ENCODE data around the gene TTC28. TPM values are rescaled to one million over a fixed set of nuclear protein-coding genes. Genes with fewer than 3 reads are reported as not detected.

The TTC28 gene
- total RNA-seq, 8 experiments from 2014 or later, result 19.2 to 51.4 (median 26.6) TPM

- Histone ChIP-seq H3K27ac (peak overlapping the region; percentile 36 to 46), H3K4me3 (no peak overlapping the region), H3K4me1 (replicated peaks in 1 of 2) (peaks cover 61 to 63% of the 10 kb centered on the region in 2 donors)
- ATAC-seq (replicated peaks in 6 of 8), result peak; percentile 66 to 92 (median 73)
- in situ Hi-C loops (cut with MboI; ENCODE audit: low pct_unique_long_range_greater_than_20kb in 2 of 9, low sequenced_read_pairs in 9 of 9, unreplicated experiment in 9 of 9), result loop anchor here in 2 of 9 experiments (25.0 kb wide), 2 partner anchors 552 to 777 kb away; partner anchors contain the start of gene XBP1 (in 1 of the 2)
- 0 to 60% (median 45%) methylated on average over 1 to 3 of the region's 7 CpGs; no CpG with 5 or more reads in 1 of the 10 experiments for whole genome bisulfite sequencing, 10 experiments
Measured at GRCh38 chr22:28034760-28035401, 644.8 kb downstream of the TTC28 start.

- in situ Hi-C loops (cut with MboI; ENCODE audit: low pct_unique_long_range_greater_than_20kb in 2 of 9, low sequenced_read_pairs in 9 of 9, unreplicated experiment in 9 of 9), result loop anchor here in 2 of 9 experiments (25.0 kb wide), 2 partner anchors 553 to 778 kb away; partner anchors contain the start of gene XBP1 (in 1 of the 2)
- Histone ChIP-seq H3K4me1 (replicated peaks in 1 of 2) (peaks cover 67 to 69% of the 10 kb centered on the region in 2 donors), H3K27ac (peak overlapping the region; percentile 10 to 46), H3K4me3 (no peak overlapping the region)
- ATAC-seq (replicated peaks in 6 of 8), result no peak
- 72 to 100% (median 90%) methylated on average over 2 to 9 of the region's 9 CpGs; no CpG with 5 or more reads in 1 of the 10 experiments for WGBS, 10 experiments
Measured at GRCh38 chr22:28034145-28034759, 645.4 kb downstream of the TTC28 start.

GRCh38 chr22:28032861-28033260, 646.8 kb downstream of the TTC28 start:
- ATAC-seq (replicated peaks in 6 of 8), result peak in 5 of 8 experiments; percentile 9 to 65 (median 61)
- in situ Hi-C loops (cut with MboI; ENCODE audit: low pct_unique_long_range_greater_than_20kb in 2 of 9, low sequenced_read_pairs in 9 of 9, unreplicated experiment in 9 of 9), result loop anchor here in 2 of 9 experiments (25.0 kb wide), 2 partner anchors 554 to 779 kb away; partner anchors contain the start of gene XBP1 (in 1 of the 2)
- 0 to 90% (median 38%) methylated on average over 1 to 2 of the region's 3 CpGs; no CpG with 5 or more reads in 6 of the 10 experiments for WGBS, 10 experiments
- H3K27ac ChIP-seq, result peak overlapping the region; percentile 9 to 52
- H3K4me1 ChIP-seq (replicated peaks in 1 of 2), result peaks cover 78 to 83% of the 10 kb centered on the region in 2 donors
- no peak overlapping the region for H3K4me3 ChIP-seq

GRCh38 chr22:28031383-28031922, 648.2 kb downstream of the TTC28 start:
- in situ Hi-C loops (cut with MboI; ENCODE audit: low pct_unique_long_range_greater_than_20kb in 2 of 9, low sequenced_read_pairs in 9 of 9, unreplicated experiment in 9 of 9), result loop anchor here in 2 of 9 experiments (25.0 kb wide), 2 partner anchors 556 to 781 kb away; partner anchors contain the start of gene XBP1 (in 1 of the 2)
- Histone ChIP-seq H3K27ac (no peak overlapping the region), H3K4me1 (replicated peaks in 1 of 2) (peaks cover 87 to 94% of the 10 kb centered on the region in 2 donors), H3K4me3 (no peak overlapping the region)
- ATAC-seq (replicated peaks in 6 of 8), result no peak
- WGBS, 10 experiments, result 89 to 100% (median 90%) methylated on average over 1 to 6 of the region's 6 CpGs; no CpG with 5 or more reads in 4 of the 10 experiments

GRCh38 chr22:28030473-28030872, 649.2 kb downstream of the TTC28 start:
- Histone ChIP-seq H3K4me3 (no peak overlapping the region), H3K4me1 (replicated peaks in 1 of 2) (peaks cover 77 to 85% of the 10 kb centered on the region in 2 donors), H3K27ac (peak overlapping the region; percentile 70 to 72)
- peak in 5 of 8 experiments; percentile 9 to 56 (median 52) for ATAC-seq (replicated peaks in 6 of 8)
- in situ Hi-C loops (cut with MboI; ENCODE audit: low pct_unique_long_range_greater_than_20kb in 2 of 9, low sequenced_read_pairs in 9 of 9, unreplicated experiment in 9 of 9), result loop anchor here in 2 of 9 experiments (25.0 kb wide), 2 partner anchors 557 to 782 kb away; partner anchors contain the start of gene XBP1 (in 1 of the 2)
- 0 to 79% (median 46%) methylated on average over 1 to 3 of the region's 4 CpGs; no CpG with 5 or more reads in 3 of the 10 experiments for WGBS, 10 experiments

- 79 to 100% (median 93%) methylated on average over 1 to 6 of the region's 9 CpGs; no CpG with 5 or more reads in 3 of the 10 experiments for WGBS, 10 experiments
- Histone ChIP-seq H3K4me3 (no peak overlapping the region), H3K4me1 (replicated peaks in 1 of 2) (peaks cover 72 to 79% of the 10 kb centered on the region in 2 donors), H3K27ac (peak overlapping the region; percentile 70 to 72)
- no peak for ATAC-seq (replicated peaks in 6 of 8)
- in situ Hi-C loops (cut with MboI; ENCODE audit: low pct_unique_long_range_greater_than_20kb in 2 of 9, low sequenced_read_pairs in 9 of 9, unreplicated experiment in 9 of 9), result loop anchor here in 2 of 9 experiments (25.0 kb wide), 2 partner anchors 557 to 782 kb away; partner anchors contain the start of gene XBP1 (in 1 of the 2)
Measured at GRCh38 chr22:28029956-28030355, 649.7 kb downstream of the TTC28 start.

GRCh38 chr22:28029201-28029948, 650.3 kb downstream of the TTC28 start:
- ATAC-seq (replicated peaks in 6 of 8), result peak in 5 of 8 experiments; percentile 56 to 91 (median 62)
- WGBS, 10 experiments, result 0 to 82% (median 55%) methylated on average over 1 to 5 of the region's 6 CpGs; no CpG with 5 or more reads in 2 of the 10 experiments
- in situ Hi-C loops (cut with MboI; ENCODE audit: low pct_unique_long_range_greater_than_20kb in 2 of 9, low sequenced_read_pairs in 9 of 9, unreplicated experiment in 9 of 9), result loop anchor here in 2 of 9 experiments (25.0 kb wide), 2 partner anchors 558 to 783 kb away; partner anchors contain the start of gene XBP1 (in 1 of the 2)
- peaks cover 66 to 74% of the 10 kb centered on the region in 2 donors for H3K4me1 ChIP-seq (replicated peaks in 1 of 2)
- peak overlapping the region; percentile 70 to 72 for H3K27ac ChIP-seq
- H3K4me3 ChIP-seq, result no peak overlapping the region

GRCh38 chr22:28027453-28028448, 651.9 kb downstream of the TTC28 start:
- WGBS, 10 experiments, result 60 to 90% (median 73%) methylated on average over 2 to 6 of the region's 13 CpGs; no CpG with 5 or more reads in 2 of the 10 experiments
- in situ Hi-C loops (cut with MboI; ENCODE audit: low pct_unique_long_range_greater_than_20kb in 2 of 9, low sequenced_read_pairs in 9 of 9, unreplicated experiment in 9 of 9), result loop anchor here in 2 of 9 experiments (25.0 kb wide), 2 partner anchors 560 to 785 kb away; partner anchors contain the start of gene XBP1 (in 1 of the 2)
- no peak overlapping the region for H3K4me3 ChIP-seq
- peaks cover 56 to 61% of the 10 kb centered on the region in 2 donors for H3K4me1 ChIP-seq (replicated peaks in 1 of 2)
- no peak overlapping the region for H3K27ac ChIP-seq
- ATAC-seq (replicated peaks in 6 of 8), result no peak

- in situ Hi-C loops (cut with MboI; ENCODE audit: low pct_unique_long_range_greater_than_20kb in 2 of 9, low sequenced_read_pairs in 9 of 9, unreplicated experiment in 9 of 9), result loop anchor here in 2 of 9 experiments (25.0 kb wide), 2 partner anchors 561 to 786 kb away; partner anchors contain the start of gene XBP1 (in 1 of the 2)
Measured at GRCh38 chr22:28025866-28026575, 653.6 kb downstream of the TTC28 start.

GRCh38 chr22:28025333-28025732, 654.3 kb downstream of the TTC28 start:
- H3K4me1 ChIP-seq (replicated peaks in 1 of 2), result peaks cover 62 to 63% of the 10 kb centered on the region in 2 donors
- in situ Hi-C loops (cut with MboI; ENCODE audit: low pct_unique_long_range_greater_than_20kb in 2 of 9, low sequenced_read_pairs in 9 of 9, unreplicated experiment in 9 of 9), result loop anchor here in 2 of 9 experiments (25.0 kb wide), 2 partner anchors 562 to 787 kb away; partner anchors contain the start of gene XBP1 (in 1 of the 2)
- H3K4me3 ChIP-seq, result no peak overlapping the region
- ATAC-seq (replicated peaks in 6 of 8), result no peak
- 86 to 100% (median 100%) methylated on average over 1 to 5 of the region's 7 CpGs; no CpG with 5 or more reads in 2 of the 10 experiments for WGBS, 10 experiments
- H3K27ac ChIP-seq, result no peak overlapping the region

More at GRCh38 chr22:28025866-28026575, 653.6 kb downstream of the TTC28 start:
- no peak overlapping the region for H3K27ac ChIP-seq
- WGBS, 10 experiments, result 80 to 100% (median 91%) methylated on average over 1 to 5 of the region's 12 CpGs; no CpG with 5 or more reads in 4 of the 10 experiments
- H3K4me3 ChIP-seq, result no peak overlapping the region
- peaks cover 62 to 64% of the 10 kb centered on the region in 2 donors for H3K4me1 ChIP-seq (replicated peaks in 1 of 2)
- no peak for ATAC-seq (replicated peaks in 6 of 8)

Data from motor neuron (in vitro differentiated cells).